ENCODE measurements around the gene RBM3.

RBM3 gene

DNA sequence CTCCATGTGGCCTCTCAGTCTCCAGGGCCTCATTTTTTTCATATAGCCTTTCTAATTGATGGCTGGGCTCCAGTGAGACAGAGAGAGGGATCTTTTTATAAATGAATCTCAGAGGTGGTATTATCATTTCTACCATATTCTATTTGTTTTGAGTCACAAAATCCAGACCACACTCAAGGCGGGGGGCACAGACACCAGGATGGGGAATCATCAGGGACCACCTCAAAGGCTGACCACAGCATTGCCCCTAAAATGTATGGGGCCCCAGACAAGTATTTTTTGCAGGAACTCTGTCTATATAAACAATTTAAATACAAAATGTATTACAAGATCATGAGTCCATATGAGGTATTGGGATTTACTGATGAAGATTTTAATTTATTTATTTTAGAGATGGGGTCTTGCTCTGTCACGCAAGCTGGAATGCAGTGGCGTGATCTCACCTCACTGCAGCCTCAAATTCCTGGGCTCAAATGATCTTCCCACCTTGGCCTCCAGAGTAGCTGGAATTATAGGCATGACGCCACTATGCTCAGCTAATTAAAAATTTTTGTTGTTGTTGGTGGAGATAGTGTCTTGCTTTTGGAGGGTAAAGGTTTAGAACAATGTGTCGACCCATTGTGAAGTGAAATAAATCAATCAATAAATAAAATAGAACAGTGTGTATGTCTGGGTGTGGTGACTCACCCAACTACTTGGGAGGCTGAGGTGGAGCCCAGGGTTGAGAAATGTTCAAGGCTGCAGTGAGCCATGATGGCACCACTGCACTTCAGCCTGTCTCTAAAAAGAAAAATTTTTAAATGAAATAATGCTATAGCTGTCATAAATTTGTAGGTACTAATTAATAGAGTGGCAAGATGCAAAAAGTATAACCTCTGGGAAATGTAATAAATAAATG is 52.4 kb downstream of the RBM3 start:
- H3K9me3 ChIP-seq (ENCODE audit: control insufficient read depth, low read length): no peaks in the 10 kb centered on the region
- no peak for DNase-seq (ENCODE audit: low read depth)

More for the DNA sequence above, 52.4 kb downstream of the RBM3 start:
- H3K36me3 ChIP-seq (ENCODE audit: control insufficient read depth, insufficient read depth, low read length, severe bottlenecking): no peaks in the 10 kb centered on the region
- no peaks in the 10 kb centered on the region for H3K4me1 ChIP-seq (ENCODE audit: control insufficient read depth, insufficient read depth, low read length)
- H3K27me3 ChIP-seq (replicated peaks; ENCODE audit: control insufficient read depth, insufficient read depth, low read length): no peaks in the 10 kb centered on the region
- no peak overlapping the region for H3K4me3 ChIP-seq (ENCODE audit: low read length)
- no peak overlapping the region for H3K9ac ChIP-seq (ENCODE audit: low read length)
